ENCODE results near the gene ZNF408.

The ZNF408 gene

GRCh38 chr11:46725338-46726205 lies 24.7 kb downstream of the ZNF408 start:
- Histone ChIP-seq H3K79me2 (ENCODE audit: insufficient read depth, low read length) (no peaks in the 10 kb centered on the region), H3K4me2 (ENCODE audit: low read depth, low read length, poor library complexity, severe bottlenecking) (no peak overlapping the region), H3K9ac (ENCODE audit: low read depth, low read length, poor library complexity, severe bottlenecking) (no peak overlapping the region)

DNA sequence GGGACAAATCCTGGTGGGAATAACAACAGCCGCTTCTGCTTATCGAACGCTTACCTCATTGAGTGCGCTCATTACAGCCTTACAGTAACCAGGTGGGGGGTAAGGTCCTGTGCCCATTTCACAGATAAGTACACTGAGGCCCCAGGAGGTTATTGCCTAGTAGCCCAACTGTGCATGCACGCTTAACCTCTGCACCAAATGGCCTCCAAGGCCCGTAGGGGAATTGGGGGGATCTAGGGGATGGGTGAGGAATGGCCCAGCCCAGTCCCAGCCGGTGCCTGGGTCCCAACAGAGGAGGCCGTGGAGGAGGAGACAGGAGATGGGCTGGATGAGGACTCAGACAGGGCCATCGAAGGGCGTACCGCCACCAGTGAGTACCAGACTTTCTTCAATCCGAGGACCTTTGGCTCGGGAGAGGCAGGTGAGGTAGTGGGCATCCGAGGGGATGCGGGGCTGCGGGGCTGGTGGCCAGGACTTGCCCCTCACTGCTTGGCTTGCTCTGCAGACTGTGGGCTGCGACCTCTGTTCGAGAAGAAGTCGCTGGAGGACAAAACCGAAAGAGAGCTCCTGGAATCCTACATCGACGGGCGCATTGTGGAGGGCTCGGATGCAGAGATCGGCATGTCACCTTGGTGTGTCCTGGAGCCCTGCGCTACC lies 25.5 kb downstream of the ZNF408 start:
- Histone ChIP-seq H3K79me2 (ENCODE audit: insufficient read depth, low read length) (no peaks in the 10 kb centered on the region), H4K20me1 (ENCODE audit: insufficient read depth, low read length, poor library complexity, severe bottlenecking) (no peaks in the 10 kb centered on the region), H3K4me3 (ENCODE audit: low read length, poor library complexity, severe bottlenecking) (no peak overlapping the region), H2AFZ (ENCODE audit: low read length) (no peak overlapping the region), H3K9ac (ENCODE audit: low read depth, low read length, poor library complexity, severe bottlenecking) (no peak overlapping the region), H3K36me3 (ENCODE audit: insufficient read depth, low read length) (no peaks in the 10 kb centered on the region), H3K9me2 (replicated peaks; ENCODE audit: low read depth, low read length) (no peaks in the 10 kb centered on the region), H3F3A (ENCODE audit: low read depth) (no peaks in the 10 kb centered on the region), H3K4me1 (ENCODE audit: insufficient read depth, low read length, poor library complexity, severe bottlenecking) (peaks cover 8% of the 10 kb centered on the region), H3K4me2 (ENCODE audit: low read depth, low read length, poor library complexity, severe bottlenecking) (no peak overlapping the region), H3K9me3 (ENCODE audit: insufficient read depth, low read depth, low read length) (no peaks in the 10 kb centered on the region), H3K27me3 (ENCODE audit: insufficient read depth, low read length, poor library complexity, severe bottlenecking) (no peaks in the 10 kb centered on the region)
- no peak for TF ChIP-seq EZH2phosphoT487 (IDR thresholded peaks at IDR 0.05; ENCODE audit: borderline replicate concordance)
- TF ChIP-seq, protein P1, sequence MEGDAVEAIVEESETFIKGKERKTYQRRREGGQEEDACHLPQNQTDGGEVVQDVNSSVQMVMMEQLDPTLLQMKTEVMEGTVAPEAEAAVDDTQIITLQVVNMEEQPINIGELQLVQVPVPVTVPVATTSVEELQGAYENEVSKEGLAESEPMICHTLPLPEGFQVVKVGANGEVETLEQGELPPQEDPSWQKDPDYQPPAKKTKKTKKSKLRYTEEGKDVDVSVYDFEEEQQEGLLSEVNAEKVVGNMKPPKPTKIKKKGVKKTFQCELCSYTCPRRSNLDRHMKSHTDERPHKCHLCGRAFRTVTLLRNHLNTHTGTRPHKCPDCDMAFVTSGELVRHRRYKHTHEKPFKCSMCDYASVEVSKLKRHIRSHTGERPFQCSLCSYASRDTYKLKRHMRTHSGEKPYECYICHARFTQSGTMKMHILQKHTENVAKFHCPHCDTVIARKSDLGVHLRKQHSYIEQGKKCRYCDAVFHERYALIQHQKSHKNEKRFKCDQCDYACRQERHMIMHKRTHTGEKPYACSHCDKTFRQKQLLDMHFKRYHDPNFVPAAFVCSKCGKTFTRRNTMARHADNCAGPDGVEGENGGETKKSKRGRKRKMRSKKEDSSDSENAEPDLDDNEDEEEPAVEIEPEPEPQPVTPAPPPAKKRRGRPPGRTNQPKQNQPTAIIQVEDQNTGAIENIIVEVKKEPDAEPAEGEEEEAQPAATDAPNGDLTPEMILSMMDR (conservative IDR thresholded peaks at IDR 0.05; ENCODE audit: low read length) = no peak

More at GRCh38 chr11:46725338-46726205, 24.7 kb downstream of the ZNF408 start:
- Histone ChIP-seq H2AFZ (ENCODE audit: low read length) (no peak overlapping the region), H3K9me2 (replicated peaks; ENCODE audit: low read depth, low read length) (no peaks in the 10 kb centered on the region), H3K4me1 (ENCODE audit: insufficient read depth, low read length, poor library complexity, severe bottlenecking) (peaks cover 8% of the 10 kb centered on the region), H4K20me1 (ENCODE audit: insufficient read depth, low read length, poor library complexity, severe bottlenecking) (no peaks in the 10 kb centered on the region), H3K36me3 (ENCODE audit: insufficient read depth, low read length) (no peaks in the 10 kb centered on the region), H3K9me3 (ENCODE audit: insufficient read depth, low read depth, low read length) (no peaks in the 10 kb centered on the region), H3K27me3 (ENCODE audit: insufficient read depth, low read length, poor library complexity, severe bottlenecking) (no peaks in the 10 kb centered on the region), H3F3A (ENCODE audit: low read depth) (no peaks in the 10 kb centered on the region), H3K4me3 (ENCODE audit: low read length, poor library complexity, severe bottlenecking) (no peak overlapping the region)
- TF ChIP-seq, protein P1 (conservative IDR thresholded peaks at IDR 0.05; ENCODE audit: low read length) = no peak
- no peak for TF ChIP-seq EZH2phosphoT487 (IDR thresholded peaks at IDR 0.05; ENCODE audit: borderline replicate concordance)

GRCh38 chr11:46727952-46728658 lies 27.3 kb downstream of the ZNF408 start:
- no peaks in the 10 kb centered on the region for H3K9me3 ChIP-seq (ENCODE audit: insufficient read depth, low read depth, low read length)
- no peak overlapping the region for H3K4me2 ChIP-seq (ENCODE audit: low read depth, low read length, poor library complexity, severe bottlenecking)
- no peaks in the 10 kb centered on the region for H4K20me1 ChIP-seq (ENCODE audit: insufficient read depth, low read length, poor library complexity, severe bottlenecking)
- H3K4me3 ChIP-seq (ENCODE audit: low read length, poor library complexity, severe bottlenecking) = no peak overlapping the region
- no peak overlapping the region for H3K9ac ChIP-seq (ENCODE audit: low read depth, low read length, poor library complexity, severe bottlenecking)
- H3F3A ChIP-seq (ENCODE audit: low read depth) = no peaks in the 10 kb centered on the region
- H3K79me2 ChIP-seq (ENCODE audit: insufficient read depth, low read length) = no peaks in the 10 kb centered on the region
- TF ChIP-seq EZH2phosphoT487 (IDR thresholded peaks at IDR 0.05; ENCODE audit: borderline replicate concordance) = no peak
- TF ChIP-seq, protein P1 (conservative IDR thresholded peaks at IDR 0.05; ENCODE audit: low read length) = no peak
- H3K27me3 ChIP-seq (ENCODE audit: insufficient read depth, low read length, poor library complexity, severe bottlenecking) = no peaks in the 10 kb centered on the region
- no peak overlapping the region for H2AFZ ChIP-seq (ENCODE audit: low read length)
- peaks cover 8% of the 10 kb centered on the region for H3K4me1 ChIP-seq (ENCODE audit: insufficient read depth, low read length, poor library complexity, severe bottlenecking)
- H3K36me3 ChIP-seq (ENCODE audit: insufficient read depth, low read length) = no peaks in the 10 kb centered on the region
- H3K9me2 ChIP-seq (replicated peaks; ENCODE audit: low read depth, low read length) = no peaks in the 10 kb centered on the region
